Lung (tissue), 12 donors: ENCODE measurements around the gene NPW. TPM values are rescaled to one million over a fixed set of nuclear protein-coding genes. Genes with fewer than 3 reads are reported as not detected.
A peak's percentile ranks its signal among the peaks of the same experiment; 100 is the strongest.

Experiments
- ATAC-seq: fragments of 200-7000 bp; cut with Tn5 transposase; one replicate; pipeline ENCODE4 v1.9.1; 2020; ENCODE audit warnings: moderate number of reproducible peaks; ENCODE audit not compliant: insufficient read depth, low FRiP score
- DNase-seq, 3 donors: peaks; one replicate each; pipeline ENCODE4 v3.0.0-alpha.2; 2013 to 2017
- H3K27ac ChIP-seq, 2 donors: one replicate each; pipeline ENCODE4 v1.5.1; 2013; ENCODE audit warnings: mild to moderate bottlenecking in 2 of 2, moderate library complexity in 2 of 2, control low read depth in 1 of 2, inconsistent platforms in 1 of 2, low read depth in 1 of 2, low read length in 1 of 2
- H3K27me3 ChIP-seq, 3 donors: one replicate each; pipeline ENCODE4 v1.5.1; 2013; ENCODE audit warnings: low read length in 2 of 3; ENCODE audit not compliant: control insufficient read depth in 3 of 3, insufficient read depth in 3 of 3
- H3K36me3 ChIP-seq, 4 donors: one replicate each; pipeline ENCODE4 v1.5.1; 2013; ENCODE audit warnings: low read length in 4 of 4, mild to moderate bottlenecking in 1 of 4, moderate library complexity in 1 of 4; ENCODE audit not compliant: control insufficient read depth in 4 of 4, insufficient read depth in 4 of 4
- H3K4me1 ChIP-seq, 5 donors: one replicate each; pipeline ENCODE4 v1.5.1; 2013; ENCODE audit warnings: low read length in 5 of 5, mild to moderate bottlenecking in 2 of 5, moderate library complexity in 1 of 5; ENCODE audit not compliant: control insufficient read depth in 5 of 5, insufficient read depth in 5 of 5
- H3K4me3 ChIP-seq: one replicate; pipeline ENCODE4 v1.5.1; 2013; ENCODE audit warnings: mild to moderate bottlenecking, control low read depth, moderate library complexity
- H3K9ac ChIP-seq, 2 donors: one replicate each; pipeline ENCODE4 v1.5.1; 2013; ENCODE audit warnings: low read length in 2 of 2, control low read depth in 1 of 2; ENCODE audit not compliant: insufficient read depth in 1 of 2
- H3K9me3 ChIP-seq, 4 donors: one replicate each; pipeline ENCODE4 v1.5.1; 2013; ENCODE audit warnings: low read length in 3 of 4, mild to moderate bottlenecking in 1 of 4, moderate library complexity in 1 of 4; ENCODE audit not compliant: control insufficient read depth in 4 of 4, insufficient read depth in 3 of 4
- WGBS, 2 donors: extraction: QIAGEN DNeasy Blood & Tissue Kit; methylation state at CpG; one replicate each; pipeline ENCODE4 v1.1.7; 2013; 5-methylcytosine and 5-hydroxymethylcytosine counted together
- polyA plus RNA-seq, 2 donors: library from polyadenylated mRNA; stranded (reverse); fragments of 200-250 nt; gene quantifications; one replicate each; pipeline ENCODE4 v1.2.1, GENCODE V29; 2013
- total RNA-seq, 2 donors: library from RNA; depleted of rRNA in 1 of 2; stranded (reverse); fragments of >200 nt in 1 of 2; gene quantifications; one replicate each; pipeline ENCODE4 v1.2.1, GENCODE V29; 2014 to 2021
- TF ChIP-seq, protein P1 (sequence below): IDR thresholded peaks from 2 replicates; pipeline ENCODE4 v1.5.1; 2012; ENCODE audit warnings: mild to moderate bottlenecking; ENCODE audit errors: control extremely low read depth, extremely low read depth
- donor health status: control.
- donor health status: control.
- donor health status: Bipolar disorder and iron deficiency.
- donor health status: healthy.
- donor health status: DM: yes; HTN: yes; CAD: no.

Gene NPW
- total and polyA plus RNA-seq, 4 donors, result 0.12 to 1.3 (median 0.53) TPM

DNA sequence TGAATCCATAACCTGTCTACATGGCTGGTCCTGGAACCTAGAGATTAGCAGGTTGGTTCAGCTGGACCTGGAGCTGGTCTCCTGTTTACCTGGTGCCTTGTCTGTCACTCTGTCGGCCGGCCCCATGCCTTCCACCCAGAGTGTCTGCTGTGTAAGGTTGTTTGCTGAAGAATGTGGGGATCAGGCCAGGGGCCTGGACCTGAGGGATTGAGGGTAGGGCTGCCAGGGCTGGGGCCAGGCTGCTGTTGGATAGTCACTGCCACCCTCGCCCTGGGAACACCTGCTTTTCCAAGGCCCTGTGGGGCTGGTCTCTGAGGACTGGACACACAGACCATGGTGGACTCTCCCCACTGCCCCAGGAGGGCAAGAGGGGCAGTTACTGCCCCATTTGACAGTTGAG, 8.6 kb downstream of the NPW start:
- ATAC-seq (no peak), DNase-seq (no peak)
- H3K27me3 ChIP-seq, result no peaks in the 10 kb centered on the region
- TF ChIP-seq, protein P1, sequence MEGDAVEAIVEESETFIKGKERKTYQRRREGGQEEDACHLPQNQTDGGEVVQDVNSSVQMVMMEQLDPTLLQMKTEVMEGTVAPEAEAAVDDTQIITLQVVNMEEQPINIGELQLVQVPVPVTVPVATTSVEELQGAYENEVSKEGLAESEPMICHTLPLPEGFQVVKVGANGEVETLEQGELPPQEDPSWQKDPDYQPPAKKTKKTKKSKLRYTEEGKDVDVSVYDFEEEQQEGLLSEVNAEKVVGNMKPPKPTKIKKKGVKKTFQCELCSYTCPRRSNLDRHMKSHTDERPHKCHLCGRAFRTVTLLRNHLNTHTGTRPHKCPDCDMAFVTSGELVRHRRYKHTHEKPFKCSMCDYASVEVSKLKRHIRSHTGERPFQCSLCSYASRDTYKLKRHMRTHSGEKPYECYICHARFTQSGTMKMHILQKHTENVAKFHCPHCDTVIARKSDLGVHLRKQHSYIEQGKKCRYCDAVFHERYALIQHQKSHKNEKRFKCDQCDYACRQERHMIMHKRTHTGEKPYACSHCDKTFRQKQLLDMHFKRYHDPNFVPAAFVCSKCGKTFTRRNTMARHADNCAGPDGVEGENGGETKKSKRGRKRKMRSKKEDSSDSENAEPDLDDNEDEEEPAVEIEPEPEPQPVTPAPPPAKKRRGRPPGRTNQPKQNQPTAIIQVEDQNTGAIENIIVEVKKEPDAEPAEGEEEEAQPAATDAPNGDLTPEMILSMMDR, result no peak
- no peaks in the 10 kb centered on the region for H3K9me3 ChIP-seq
- WGBS, 2 donors, result 45 to 46% methylated on average over 3 of the region's 3 CpGs
- peak overlapping the region; percentile 54 for H3K4me3 ChIP-seq
- H3K27ac ChIP-seq, result peak overlapping the region; percentile 43 to 65
- H3K36me3 ChIP-seq, result peaks cover 0 to 13% (median 0%) of the 10 kb centered on the region in 4 donors
- no peak overlapping the region for H3K9ac ChIP-seq
- peaks cover 0 to 44% (median 25%) of the 10 kb centered on the region in 5 donors for H3K4me1 ChIP-seq

DNA sequence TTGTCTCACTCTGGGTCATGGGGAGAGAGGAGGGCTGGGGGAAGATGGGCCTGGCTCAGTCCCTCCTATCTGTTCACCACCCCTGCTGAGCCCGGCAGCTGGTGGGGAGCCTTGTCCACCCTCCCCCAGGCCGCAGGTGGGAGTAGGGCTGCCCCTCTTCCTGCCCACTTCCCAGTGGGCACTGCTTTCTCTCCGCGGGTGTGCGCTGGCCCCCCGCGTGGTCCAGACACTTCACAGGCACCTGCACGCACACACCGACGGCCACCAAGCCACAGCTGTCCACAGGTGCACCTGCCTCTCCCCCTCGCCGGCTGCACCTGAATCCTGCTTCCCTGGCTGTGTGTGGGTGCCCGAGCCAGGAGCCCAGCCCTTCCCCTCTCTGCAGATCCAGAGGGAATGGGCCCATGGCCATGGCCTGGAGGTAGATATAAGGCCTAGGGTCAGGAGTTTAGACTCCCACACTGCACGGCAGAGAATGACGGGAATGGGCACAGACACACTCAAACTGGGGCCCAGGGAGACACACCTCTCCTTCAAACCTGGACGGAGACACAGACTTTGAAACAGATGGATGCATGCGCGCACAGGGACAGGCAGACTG, 9.1 kb downstream of the NPW start:
- no peak overlapping the region for H3K9ac ChIP-seq
- H3K27me3 ChIP-seq, result no peaks in the 10 kb centered on the region
- WGBS, 2 donors, result 67 to 71% methylated on average over 18 of the region's 18 CpGs
- TF ChIP-seq, protein P1, result no peak
- H3K4me1 ChIP-seq, result peaks cover 0 to 45% (median 27%) of the 10 kb centered on the region in 5 donors
- H3K9me3 ChIP-seq, result no peaks in the 10 kb centered on the region
- DNase-seq, result no peak
- ATAC-seq, result no peak
- peaks cover 0 to 15% (median 0%) of the 10 kb centered on the region in 4 donors for H3K36me3 ChIP-seq
- H3K4me3 ChIP-seq, result peak overlapping the region; percentile 54
- H3K27ac ChIP-seq, result peak overlapping the region in 1 of 2 donors; percentile 65

DNA sequence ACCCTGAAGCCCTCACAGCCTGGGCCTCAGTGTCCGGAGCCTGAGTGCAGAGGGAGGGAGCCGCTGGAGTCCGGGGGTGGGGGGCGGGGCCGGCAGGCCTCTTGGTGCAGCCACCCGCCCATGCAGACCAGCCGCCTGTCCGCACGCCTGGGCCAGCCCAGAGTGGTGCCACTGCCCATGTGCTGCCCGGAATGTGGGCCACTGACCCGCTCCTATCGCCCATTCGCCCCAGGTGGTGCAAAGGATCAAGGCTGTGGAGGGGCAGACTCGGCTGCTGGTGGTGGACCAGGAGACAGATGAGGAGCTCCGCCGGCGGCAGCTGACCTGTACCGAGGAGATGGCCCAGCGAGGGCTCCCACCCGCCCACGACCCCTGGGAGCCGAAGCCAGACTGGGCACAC, 9.8 kb downstream of the NPW start:
- ATAC-seq (no peak), DNase-seq (no peak)
- no peaks in the 10 kb centered on the region for H3K9me3 ChIP-seq
- peaks cover 0 to 15% (median 0%) of the 10 kb centered on the region in 4 donors for H3K36me3 ChIP-seq
- TF ChIP-seq, protein P1, result no peak
- H3K9ac ChIP-seq, result no peak overlapping the region
- H3K27ac ChIP-seq, result peak overlapping the region; percentile 4 to 67
- no peaks in the 10 kb centered on the region for H3K27me3 ChIP-seq
- peaks cover 0 to 44% (median 24%) of the 10 kb centered on the region in 5 donors for H3K4me1 ChIP-seq
- H3K4me3 ChIP-seq, result peak overlapping the region; percentile 54
- WGBS, 2 donors, result 63 to 77% methylated on average over 17 to 22 of the region's 22 CpGs
